ENCODE results near the gene PTGES2.

Gene PTGES2

GRCh38 chr9:128163027-128163515, 35.5 kb upstream of the PTGES2 start:
- intact Hi-C loops (cut with DNase I; ENCODE audit: low total_unique reads): no loop called here
- no peak for DNase-seq

GRCh38 chr9:128162215-128163026, 34.9 kb upstream of the PTGES2 start:
- Histone ChIP-seq H3K4me1 (peaks cover 0 to 34% (median 21%) of the 10 kb centered on the region in 4 donors), H3K27me3 (no peaks in the 10 kb centered on the region), H3K4me3 (no peak overlapping the region), H3K9me3 (no peaks in the 10 kb centered on the region), H3K36me3 (peaks cover 31 to 52% (median 43%) of the 10 kb centered on the region in 3 donors), H3K27ac (peak overlapping the region in 1 of 2 donors; percentile 23)
- TF ChIP-seq CTCF (IDR thresholded peaks at IDR 0.05): no peak
- peak; percentile 64 to 94 for DNase-seq
- intact Hi-C loops (cut with DNase I; ENCODE audit: low total_unique reads): no loop called here

More at GRCh38 chr9:128163027-128163515, 35.5 kb upstream of the PTGES2 start:
- Histone ChIP-seq H3K27ac (no peak overlapping the region), H3K27me3 (no peaks in the 10 kb centered on the region), H3K36me3 (peaks cover 31 to 59% (median 49%) of the 10 kb centered on the region in 3 donors), H3K9me3 (no peaks in the 10 kb centered on the region), H3K4me1 (peaks cover 0 to 34% (median 21%) of the 10 kb centered on the region in 4 donors), H3K4me3 (no peak overlapping the region)
- no peak for TF ChIP-seq CTCF (IDR thresholded peaks at IDR 0.05)

- no peaks in the 10 kb centered on the region for H3K9me3 ChIP-seq
- intact Hi-C loops (cut with DNase I; ENCODE audit: low total_unique reads): no loop called here
- H3K27me3 ChIP-seq: no peaks in the 10 kb centered on the region
- peak overlapping the region in 1 of 2 donors; percentile 23 for H3K27ac ChIP-seq
- H3K4me3 ChIP-seq: no peak overlapping the region
- H3K4me1 ChIP-seq: peaks cover 0 to 34% (median 21%) of the 10 kb centered on the region in 4 donors
- no peak for DNase-seq
- TF ChIP-seq CTCF (IDR thresholded peaks at IDR 0.05): no peak
- H3K36me3 ChIP-seq: peaks cover 22 to 41% (median 32%) of the 10 kb centered on the region in 3 donors
These were observed 33.8 kb upstream of the PTGES2 start for GRCh38 chr9:128161215-128161902.

- DNase-seq: no peak
- H3K27ac ChIP-seq: peak overlapping the region; percentile 53 to 73
- H3K27me3 ChIP-seq: no peaks in the 10 kb centered on the region
- H3K9me3 ChIP-seq: no peaks in the 10 kb centered on the region
- peak overlapping the region; percentile 74 to 86 for H3K4me3 ChIP-seq
- no peak for TF ChIP-seq CTCF (IDR thresholded peaks at IDR 0.05)
- intact Hi-C loops (cut with DNase I; ENCODE audit: low total_unique reads): no loop called here
- H3K4me1 ChIP-seq: peaks cover 0 to 34% (median 21%) of the 10 kb centered on the region in 4 donors
- peaks cover 14 to 34% (median 25%) of the 10 kb centered on the region in 3 donors for H3K36me3 ChIP-seq
These were observed 33.1 kb upstream of the PTGES2 start for GRCh38 chr9:128160603-128160987.

DNA sequence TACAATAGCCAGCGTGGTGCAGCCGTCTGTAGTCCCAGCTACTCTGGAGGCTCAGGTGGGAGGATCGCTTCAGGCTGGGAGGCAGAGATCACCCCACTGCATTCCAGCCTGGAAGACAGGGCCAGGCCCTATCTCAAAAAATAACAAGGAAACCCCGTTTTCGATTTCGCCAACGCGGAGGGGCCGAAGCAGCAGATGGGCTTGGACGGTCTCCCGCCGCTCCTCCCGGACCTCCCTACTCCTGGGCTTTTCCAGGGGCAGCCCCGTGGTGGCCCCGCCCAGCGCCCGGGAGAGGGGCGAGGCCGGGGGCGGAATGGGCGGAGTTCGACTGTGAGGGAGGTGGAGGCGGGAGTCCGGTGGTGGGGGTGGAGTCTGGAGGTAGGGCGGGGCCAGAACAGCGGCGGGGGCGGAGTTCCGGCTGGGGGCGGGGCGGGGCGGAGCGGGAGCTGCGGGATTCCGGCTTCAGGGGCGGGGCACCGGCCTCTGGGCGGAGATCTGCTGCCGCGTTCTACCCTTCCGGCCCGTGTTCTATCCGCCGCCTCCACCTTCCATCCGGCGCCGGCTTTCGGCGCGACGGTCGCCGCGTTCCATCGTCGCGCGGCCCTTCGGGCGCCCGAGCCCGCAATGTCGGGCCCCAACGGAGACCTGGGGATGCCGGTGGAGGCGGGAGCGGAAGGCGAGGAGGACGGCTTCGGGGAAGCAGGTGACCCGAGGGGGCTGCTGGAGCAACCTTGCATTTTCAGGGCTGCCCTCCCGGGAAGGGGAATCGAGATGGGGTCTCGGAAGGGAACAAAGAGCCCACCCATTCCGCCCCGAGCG, 32.5 kb upstream of the PTGES2 start, which contains the start of gene BBLN:
Gene BBLN, plus strand, starts transcription at position 482 of the 819 bp plus-strand sequence. Its CDS starts 143 bp downstream, at position 625.
- Histone ChIP-seq H3K4me3 (peak within 1 kb of the TSS; percentile 74 to 86), H3K9me3 (no peaks in the 10 kb centered on the region), H3K27me3 (no peaks in the 10 kb centered on the region), H3K36me3 (peaks cover 12 to 29% (median 22%) of the 10 kb centered on the region in 3 donors), H3K4me1 (peaks cover 0 to 34% (median 21%) of the 10 kb centered on the region in 4 donors), H3K27ac (peak within 1 kb of the TSS; percentile 59 to 73)
- no peak for TF ChIP-seq CTCF (IDR thresholded peaks at IDR 0.05)
- peak; percentile 92 to 98 for DNase-seq
- intact Hi-C loops (cut with DNase I; ENCODE audit: low total_unique reads): no loop called here

Data from tibial artery (tissue), 4 donors.